ENCODE data around the gene HMGCR. TPM values are rescaled to one million over a fixed set of nuclear protein-coding genes. Genes with fewer than 3 reads are reported as not detected.
"Not testable (repeated sequence)": the region's sequence is repeated elsewhere in the genome, so short reads cannot be mapped to it uniquely, and the experiment has no call there.

The HMGCR gene
- total and polyA plus RNA-seq, 2 experiments from 2014 or later, result 72.2 to 331 TPM

DNA sequence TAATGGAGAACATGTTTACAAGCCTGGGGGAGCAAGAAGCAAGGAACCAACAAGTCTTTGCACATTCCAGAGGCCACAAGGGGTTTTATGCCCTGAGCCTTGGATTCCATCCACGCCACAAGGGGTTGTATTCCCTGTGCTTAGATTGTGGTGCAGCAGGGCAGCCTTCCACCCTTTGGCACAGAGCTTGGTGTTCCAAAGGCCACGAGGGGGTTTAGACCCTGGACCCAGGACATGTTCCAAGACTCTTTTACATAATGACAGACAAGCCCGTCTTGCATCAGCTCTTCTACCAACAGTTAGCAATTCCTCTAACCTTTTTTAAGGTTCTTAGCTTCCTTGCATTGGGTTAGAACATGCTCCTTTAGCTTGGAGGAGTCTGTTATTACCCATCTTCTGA is 45.2 kb upstream of the HMGCR start:
- not testable (repeated sequence) for H3K27ac Mint-ChIP-seq
- H3K36me3 Mint-ChIP-seq (ENCODE audit: low read depth), result peaks cover 13% of the 10 kb centered on the region; the same call in 2 of the 3 replicates

DNA sequence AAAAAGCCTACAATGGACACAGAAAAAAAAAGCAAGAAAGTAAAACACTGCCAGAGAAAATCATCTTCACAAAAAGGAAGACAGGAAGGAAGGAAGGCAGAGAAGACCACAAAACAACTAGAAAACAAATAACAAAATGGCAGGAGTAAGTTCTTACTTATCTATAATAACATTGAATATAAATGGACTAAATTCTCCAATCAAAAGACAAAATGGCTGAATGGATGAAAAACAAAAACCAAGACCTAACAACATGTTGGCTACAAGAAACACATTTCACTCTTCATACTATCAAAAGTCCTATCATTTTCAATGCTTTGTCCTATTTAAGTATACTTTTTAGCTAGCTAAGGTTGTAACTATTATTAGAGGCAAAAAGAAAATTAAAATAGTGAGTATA is 36.9 kb upstream of the HMGCR start:
- no peaks in the 10 kb centered on the region for H3F3A ChIP-seq (replicated peaks; ENCODE audit: low read depth)
- no peak overlapping the region for H3K27ac ChIP-seq (ENCODE audit: low read depth)
- H3K4me3 Mint-ChIP-seq, result no peak overlapping the region
- H4K20me1 ChIP-seq (replicated peaks; ENCODE audit: insufficient read depth), result no peaks in the 10 kb centered on the region
- no peak for ATAC-seq
- H3K4me2 ChIP-seq, result no peak overlapping the region
- H3K27ac Mint-ChIP-seq, result no peak overlapping the region
- H3K79me2 ChIP-seq (replicated peaks; ENCODE audit: insufficient read depth), result no peaks in the 10 kb centered on the region
- no peak for DNase-seq (ENCODE audit: low spot score)
- no peak overlapping the region for H3K4me3 ChIP-seq
- H3K36me3 ChIP-seq (ENCODE audit: insufficient read depth), result 0 out of 2 replicates have a peak, but pooled peaks cover 4% of the 10 kb centered on the region
- H3K9me3 Mint-ChIP-seq, result peaks cover 21% of the 10 kb centered on the region
- no peaks in the 10 kb centered on the region for H3K27me3 ChIP-seq (ENCODE audit: insufficient read depth)
- H3K36me3 Mint-ChIP-seq (ENCODE audit: low read depth), result peaks cover 8% of the 10 kb centered on the region; the same call in 2 of the 3 replicates
- no peaks in the 10 kb centered on the region; the same call in 2 of the 3 replicates for H3K4me1 Mint-ChIP-seq
- no peaks in the 10 kb centered on the region for H3K27me3 Mint-ChIP-seq (ENCODE audit: insufficient read depth, low read depth, poor library complexity)
- no peaks in the 10 kb centered on the region for H3K9me2 ChIP-seq (ENCODE audit: insufficient read depth)
- no peaks in the 10 kb centered on the region for H3K4me1 ChIP-seq (ENCODE audit: insufficient read depth)
- H2AFZ ChIP-seq, result no peak overlapping the region
- TF ChIP-seq JUNB (IDR thresholded peaks at IDR 0.05; ENCODE audit: unreplicated experiment) (no peak), EZH2 (IDR thresholded peaks at IDR 0.05; ENCODE audit: low read depth, unreplicated experiment) (no peak), ZNF331 (CRISPR knock-in tag; IDR thresholded peaks at IDR 0.05; ENCODE audit: low read depth) (no peak), STAT1 (IDR thresholded peaks at IDR 0.05; ENCODE audit: unreplicated experiment) (no peak), CREB1 (CRISPR knock-in tag; IDR thresholded peaks at IDR 0.05; ENCODE audit: low read depth) (no peak), ZNF114 (CRISPR knock-in tag; IDR thresholded peaks at IDR 0.05) (no peak), NANOG (IDR thresholded peaks at IDR 0.05; ENCODE audit: borderline replicate concordance) (no peak), EZH2phosphoT487 (IDR thresholded peaks at IDR 0.05; ENCODE audit: unreplicated experiment) (no peak), ZNF462 (CRISPR knock-in tag; IDR thresholded peaks at IDR 0.05) (no peak), POLR2AphosphoS5 (IDR thresholded peaks at IDR 0.05; ENCODE audit: low read depth) (no peak)
- TF ChIP-seq, protein P1, sequence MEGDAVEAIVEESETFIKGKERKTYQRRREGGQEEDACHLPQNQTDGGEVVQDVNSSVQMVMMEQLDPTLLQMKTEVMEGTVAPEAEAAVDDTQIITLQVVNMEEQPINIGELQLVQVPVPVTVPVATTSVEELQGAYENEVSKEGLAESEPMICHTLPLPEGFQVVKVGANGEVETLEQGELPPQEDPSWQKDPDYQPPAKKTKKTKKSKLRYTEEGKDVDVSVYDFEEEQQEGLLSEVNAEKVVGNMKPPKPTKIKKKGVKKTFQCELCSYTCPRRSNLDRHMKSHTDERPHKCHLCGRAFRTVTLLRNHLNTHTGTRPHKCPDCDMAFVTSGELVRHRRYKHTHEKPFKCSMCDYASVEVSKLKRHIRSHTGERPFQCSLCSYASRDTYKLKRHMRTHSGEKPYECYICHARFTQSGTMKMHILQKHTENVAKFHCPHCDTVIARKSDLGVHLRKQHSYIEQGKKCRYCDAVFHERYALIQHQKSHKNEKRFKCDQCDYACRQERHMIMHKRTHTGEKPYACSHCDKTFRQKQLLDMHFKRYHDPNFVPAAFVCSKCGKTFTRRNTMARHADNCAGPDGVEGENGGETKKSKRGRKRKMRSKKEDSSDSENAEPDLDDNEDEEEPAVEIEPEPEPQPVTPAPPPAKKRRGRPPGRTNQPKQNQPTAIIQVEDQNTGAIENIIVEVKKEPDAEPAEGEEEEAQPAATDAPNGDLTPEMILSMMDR (conservative IDR thresholded peaks at IDR 0.05; ENCODE audit: low read depth in 2 of 2), result no peak
- TF ChIP-seq, protein P2, sequence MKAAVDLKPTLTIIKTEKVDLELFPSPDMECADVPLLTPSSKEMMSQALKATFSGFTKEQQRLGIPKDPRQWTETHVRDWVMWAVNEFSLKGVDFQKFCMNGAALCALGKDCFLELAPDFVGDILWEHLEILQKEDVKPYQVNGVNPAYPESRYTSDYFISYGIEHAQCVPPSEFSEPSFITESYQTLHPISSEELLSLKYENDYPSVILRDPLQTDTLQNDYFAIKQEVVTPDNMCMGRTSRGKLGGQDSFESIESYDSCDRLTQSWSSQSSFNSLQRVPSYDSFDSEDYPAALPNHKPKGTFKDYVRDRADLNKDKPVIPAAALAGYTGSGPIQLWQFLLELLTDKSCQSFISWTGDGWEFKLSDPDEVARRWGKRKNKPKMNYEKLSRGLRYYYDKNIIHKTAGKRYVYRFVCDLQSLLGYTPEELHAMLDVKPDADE (IDR thresholded peaks at IDR 0.05), result no peak

More for the DNA sequence above, 45.2 kb upstream of the HMGCR start:
- H3K27me3 ChIP-seq (ENCODE audit: insufficient read depth); H3K4me2 ChIP-seq; H3K9me2 ChIP-seq (ENCODE audit: insufficient read depth); ATAC-seq; H4K20me1 ChIP-seq (replicated peaks; ENCODE audit: insufficient read depth); H2AFZ ChIP-seq; H3K79me2 ChIP-seq (replicated peaks; ENCODE audit: insufficient read depth); H3K4me3 ChIP-seq; H3K27ac ChIP-seq (ENCODE audit: low read depth); H3K4me1 ChIP-seq (ENCODE audit: insufficient read depth); H3K4me1 Mint-ChIP-seq; H3K27me3 Mint-ChIP-seq (ENCODE audit: insufficient read depth, low read depth, poor library complexity); H3K36me3 ChIP-seq (ENCODE audit: insufficient read depth); H3K4me3 Mint-ChIP-seq; DNase-seq (ENCODE audit: low spot score); H3F3A ChIP-seq (replicated peaks; ENCODE audit: low read depth): not testable (repeated sequence)
- peaks cover 28% of the 10 kb centered on the region for H3K9me3 Mint-ChIP-seq

All from GM23338 (cell line).